ENCODE measurements around the gene EPAS1. TPM values are rescaled to one million over a fixed set of nuclear protein-coding genes. Genes with fewer than 3 reads are reported as not detected.

EPAS1 gene
- total and polyA plus RNA-seq, 5 experiments from 2014 or later, result 0.16 to 1.7 (median 1.1) TPM

DNA sequence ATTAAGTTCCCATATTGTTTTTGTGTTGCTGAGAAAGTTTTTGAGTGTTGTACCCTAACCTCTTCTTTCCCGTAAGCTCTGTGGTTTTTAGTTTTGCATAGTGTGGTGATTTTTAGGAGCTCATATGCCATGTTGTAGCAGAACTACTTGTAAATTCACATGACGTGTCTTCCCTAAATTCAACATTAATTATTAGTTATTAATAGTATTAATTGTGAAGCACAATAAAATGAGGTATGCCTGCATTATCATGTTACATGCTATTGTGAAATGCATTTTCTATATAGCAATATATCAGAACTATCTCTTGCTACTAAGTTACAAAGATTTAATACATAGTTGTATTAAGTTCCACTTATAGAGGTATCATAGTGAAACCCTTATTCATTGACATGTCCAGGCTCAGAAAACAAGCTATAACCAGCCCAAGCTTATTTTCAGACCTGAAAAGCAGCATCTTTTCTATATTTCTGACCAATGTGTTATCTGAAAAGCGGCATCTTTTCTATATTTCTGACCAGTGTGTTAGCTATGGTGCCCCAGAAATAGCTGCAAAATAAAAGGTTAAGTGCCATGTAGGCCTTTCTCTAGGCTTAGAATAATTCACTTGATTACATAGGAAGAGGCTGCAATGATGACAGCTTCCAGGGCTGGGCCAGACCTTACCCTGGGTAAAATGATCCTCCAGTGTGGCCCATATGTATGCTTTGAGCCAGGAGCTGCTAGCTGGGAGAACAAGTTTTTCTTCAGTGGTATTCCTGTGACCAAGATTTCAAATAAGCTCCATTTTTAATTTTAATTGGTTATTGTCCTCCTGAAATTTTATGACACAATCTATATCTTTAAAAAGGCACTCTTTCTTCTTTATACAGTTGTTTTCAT is 21.6 kb downstream of the EPAS1 start:
- no peak for DNase-seq
- Mint-ChIP-seq H3K27me3 (peaks cover under 1 to 24% (median 7%) of the 10 kb centered on the region in 5 donors), H3K4me3 (no peak overlapping the region), H3K9me3 (no peaks in the 10 kb centered on the region), H3K27ac (no peak overlapping the region), H3K4me1 (peaks cover 0 to 5% (median 0%) of the 10 kb centered on the region in 4 donors), H3K36me3 (no peaks in the 10 kb centered on the region)
- no peak for ATAC-seq
- POLR2A ChIA-PET, result no interaction called here

DNA sequence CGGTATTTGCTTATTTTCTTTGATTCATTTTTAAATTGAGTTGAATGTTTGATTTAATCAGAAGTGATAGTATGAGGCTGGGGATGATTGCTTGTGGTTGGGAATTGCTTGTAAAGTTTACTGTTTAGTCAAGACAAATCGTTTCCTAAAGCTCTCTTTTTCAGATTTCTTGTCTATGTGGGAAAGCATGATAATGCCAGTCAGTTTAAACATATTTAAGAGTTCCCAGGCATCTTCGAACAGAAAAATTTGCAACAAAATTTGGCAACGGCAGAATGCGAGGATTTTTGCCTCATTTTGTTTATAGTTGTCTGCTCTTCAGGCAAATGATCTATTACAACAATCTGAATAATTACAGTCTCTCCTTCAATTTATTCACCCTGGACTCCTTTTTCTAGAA is 22.5 kb downstream of the EPAS1 start:
- Mint-ChIP-seq H3K9me3 (no peaks in the 10 kb centered on the region), H3K27me3 (peaks cover 0 to 16% (median 3%) of the 10 kb centered on the region in 5 donors), H3K36me3 (no peaks in the 10 kb centered on the region), H3K4me1 (peaks cover 0 to 3% (median 0%) of the 10 kb centered on the region in 4 donors), H3K27ac (no peak overlapping the region), H3K4me3 (no peak overlapping the region)
- DNase-seq (no peak), ATAC-seq (no peak)
- POLR2A ChIA-PET, result no interaction called here

DNA sequence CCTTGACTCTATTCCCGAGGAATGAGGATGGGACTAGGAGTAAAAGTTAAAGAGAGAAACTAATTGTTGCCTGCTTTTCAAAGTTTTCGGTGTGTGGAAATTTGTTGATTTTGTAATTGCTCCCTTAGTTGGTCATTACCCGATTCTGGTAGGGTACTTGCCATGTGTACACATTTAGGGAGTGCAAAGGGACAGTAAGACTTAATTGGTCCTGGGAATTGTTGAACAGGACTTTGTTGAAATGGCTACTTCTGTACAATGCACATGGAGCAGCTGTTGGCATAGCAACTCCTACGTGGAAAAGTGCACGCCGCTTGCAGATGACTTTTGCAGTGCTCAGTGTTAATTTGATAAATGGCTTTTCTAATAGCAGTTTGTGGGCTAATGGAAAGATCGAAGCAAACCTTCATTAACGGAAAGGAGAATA is 22.9 kb downstream of the EPAS1 start:
- Mint-ChIP-seq H3K9me3 (no peaks in the 10 kb centered on the region), H3K4me3 (no peak overlapping the region), H3K4me1 (peaks cover 0 to 2% (median 0%) of the 10 kb centered on the region in 4 donors), H3K27me3 (peaks cover 0 to 12% (median under 1%) of the 10 kb centered on the region in 5 donors), H3K27ac (no peak overlapping the region), H3K36me3 (no peaks in the 10 kb centered on the region)
- ATAC-seq, result no peak
- DNase-seq, result no peak
- POLR2A ChIA-PET, result no interaction called here

DNA sequence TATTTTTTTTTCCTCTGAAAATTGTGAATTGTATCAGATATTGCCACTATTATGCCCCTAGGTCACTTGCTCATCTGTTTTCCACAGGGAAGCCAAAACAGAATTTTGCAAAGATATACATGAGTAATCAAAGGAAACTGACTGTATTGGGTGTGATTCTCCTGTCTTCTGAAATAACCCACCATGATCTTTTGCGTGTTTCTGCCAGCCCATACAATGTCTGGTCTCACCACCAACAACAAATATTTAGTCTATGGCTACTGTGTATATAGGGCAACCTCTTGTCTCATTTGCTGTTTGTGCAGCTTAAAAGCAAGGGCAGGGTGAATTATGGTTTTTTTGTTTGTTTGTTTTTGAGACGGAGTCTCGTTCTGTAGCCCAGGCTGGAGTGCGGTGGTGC is 26.5 kb downstream of the EPAS1 start:
- POLR2A ChIA-PET, result no interaction called here

DNA sequence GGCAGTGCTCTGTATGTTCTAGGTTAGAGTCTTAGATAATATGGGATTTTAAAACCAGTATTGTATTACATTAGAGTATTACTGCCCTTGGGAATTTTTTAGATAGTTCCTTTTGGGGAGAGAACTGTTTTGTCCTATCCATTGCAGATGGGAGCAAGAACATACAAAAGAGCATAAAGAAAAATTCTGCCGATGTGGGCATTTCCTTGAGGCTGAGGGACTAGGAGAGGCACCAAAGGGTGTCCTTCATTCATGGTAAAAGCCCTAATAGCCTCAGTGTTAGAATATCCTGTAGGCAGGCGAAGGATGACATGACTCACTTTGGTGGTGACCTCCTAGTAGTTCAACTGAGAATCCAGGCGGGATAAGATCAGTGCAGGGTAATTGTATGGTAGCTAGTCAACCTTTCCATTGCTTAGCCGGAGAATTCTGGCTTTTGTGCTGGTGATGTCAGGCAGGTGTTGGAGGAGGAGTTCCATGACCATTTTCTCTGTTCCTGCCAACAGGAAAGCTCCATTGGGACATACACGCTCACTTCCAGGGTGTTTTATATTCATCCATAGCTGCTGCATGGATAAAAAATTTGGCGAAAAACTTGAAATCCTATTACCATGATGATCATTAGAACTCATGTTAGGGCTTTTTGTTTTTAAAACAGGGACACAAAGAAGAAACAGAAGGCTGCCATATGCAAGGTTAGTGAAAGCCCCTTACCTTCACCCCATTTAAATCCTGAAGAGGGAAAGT is 28.1 kb downstream of the EPAS1 start:
- H3K9me3 Mint-ChIP-seq, result no peaks in the 10 kb centered on the region
- ATAC-seq (no peak), DNase-seq (no peak)
- H3K4me3 Mint-ChIP-seq, result no peak overlapping the region
- H3K36me3 Mint-ChIP-seq, result no peaks in the 10 kb centered on the region
- H3K27me3 Mint-ChIP-seq, result peaks cover 0 to 12% (median 0%) of the 10 kb centered on the region in 5 donors
- POLR2A ChIA-PET, result no interaction called here
- peaks cover 6 to 9% (median 8%) of the 10 kb centered on the region in 4 donors for H3K4me1 Mint-ChIP-seq
- H3K27ac Mint-ChIP-seq, result no peak overlapping the region

More for the DNA sequence above, 26.5 kb downstream of the EPAS1 start:
- no peaks in the 10 kb centered on the region for H3K9me3 Mint-ChIP-seq
- H3K36me3 Mint-ChIP-seq, result no peaks in the 10 kb centered on the region
- no peak for ATAC-seq
- H3K4me1 Mint-ChIP-seq, result peaks cover 6 to 9% (median 8%) of the 10 kb centered on the region in 4 donors
- peaks cover 0 to 12% (median 1%) of the 10 kb centered on the region in 5 donors for H3K27me3 Mint-ChIP-seq
- no peak overlapping the region for H3K27ac Mint-ChIP-seq
- no peak for DNase-seq
- no peak overlapping the region for H3K4me3 Mint-ChIP-seq

DNA sequence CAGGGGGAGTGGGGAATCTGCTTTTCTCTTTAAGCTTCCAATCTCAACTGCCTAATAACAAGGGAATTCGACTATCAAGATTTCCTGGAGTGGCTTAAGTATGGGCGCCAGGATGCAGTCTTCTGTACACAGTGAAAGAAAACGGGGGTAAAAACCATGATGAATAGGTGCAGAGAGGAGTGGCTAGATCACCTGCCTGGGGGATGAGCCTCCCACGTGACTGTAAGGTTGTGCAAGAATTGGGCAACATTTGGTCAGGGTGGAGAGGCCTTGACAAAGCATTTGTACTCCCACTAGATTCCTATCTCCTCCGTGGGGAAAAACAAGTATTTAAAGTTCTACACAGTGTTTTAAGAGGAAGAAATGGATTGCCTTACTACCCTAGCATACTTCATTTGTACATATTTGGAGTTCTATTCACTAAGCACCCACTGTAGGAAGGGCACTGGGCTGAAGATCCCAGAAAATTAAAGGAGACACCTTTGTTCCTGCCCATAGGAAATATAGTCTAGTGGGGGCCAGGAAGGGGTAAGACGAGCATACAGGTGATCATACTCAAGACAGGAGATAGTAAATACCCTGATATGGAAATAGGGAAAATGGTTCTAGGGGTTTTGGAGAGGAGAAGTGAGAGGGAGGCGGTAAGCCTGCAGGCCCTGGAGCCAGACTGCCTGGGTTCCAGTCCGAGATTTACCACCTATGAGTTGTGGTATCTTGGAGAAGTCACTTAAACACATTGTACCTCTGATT is 29.2 kb downstream of the EPAS1 start:
- ATAC-seq, result no peak

DNA sequence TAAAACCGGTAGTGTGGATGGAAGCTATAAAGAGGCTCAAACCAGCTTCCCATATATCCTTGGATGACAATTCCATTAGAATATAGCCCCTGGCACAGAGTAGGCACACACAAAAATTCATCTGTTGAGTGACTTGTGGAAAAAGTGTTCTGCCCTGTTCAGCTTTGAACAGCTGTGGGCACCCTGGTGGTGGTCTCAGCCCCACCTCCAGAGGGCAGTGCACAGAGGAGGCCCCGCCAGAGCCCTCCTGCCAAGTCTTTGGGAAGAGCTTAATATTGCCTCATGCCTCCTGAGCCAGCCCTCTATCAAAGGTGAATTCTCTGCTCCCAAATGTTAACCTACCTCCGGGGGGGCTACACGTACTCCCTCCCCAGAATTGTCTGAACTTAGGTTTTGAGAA is 30.4 kb downstream of the EPAS1 start:
- POLR2A ChIA-PET, result no interaction called here
- H3K36me3 Mint-ChIP-seq, result no peaks in the 10 kb centered on the region
- H3K4me1 Mint-ChIP-seq, result peaks cover 6 to 9% (median 8%) of the 10 kb centered on the region in 4 donors
- H3K9me3 Mint-ChIP-seq, result no peaks in the 10 kb centered on the region
- ATAC-seq (no peak), DNase-seq (no peak)
- peak overlapping the region in 1 of 10 donors; percentile 11 for H3K27ac Mint-ChIP-seq
- peaks cover 0 to 13% (median 6%) of the 10 kb centered on the region in 5 donors for H3K27me3 Mint-ChIP-seq
- no peak overlapping the region for H3K4me3 Mint-ChIP-seq

More for the DNA sequence above, 29.2 kb downstream of the EPAS1 start:
- H3K9me3 Mint-ChIP-seq, result no peaks in the 10 kb centered on the region
- POLR2A ChIA-PET, result no interaction called here
- no peaks in the 10 kb centered on the region for H3K36me3 Mint-ChIP-seq
- H3K27me3 Mint-ChIP-seq, result peaks cover 0 to 12% (median 0%) of the 10 kb centered on the region in 5 donors
- peaks cover 6 to 9% (median 8%) of the 10 kb centered on the region in 4 donors for H3K4me1 Mint-ChIP-seq
- peak overlapping the region in 1 of 10 donors; percentile 19 for H3K27ac Mint-ChIP-seq
- H3K4me3 Mint-ChIP-seq, result no peak overlapping the region
- no peak for DNase-seq

DNA sequence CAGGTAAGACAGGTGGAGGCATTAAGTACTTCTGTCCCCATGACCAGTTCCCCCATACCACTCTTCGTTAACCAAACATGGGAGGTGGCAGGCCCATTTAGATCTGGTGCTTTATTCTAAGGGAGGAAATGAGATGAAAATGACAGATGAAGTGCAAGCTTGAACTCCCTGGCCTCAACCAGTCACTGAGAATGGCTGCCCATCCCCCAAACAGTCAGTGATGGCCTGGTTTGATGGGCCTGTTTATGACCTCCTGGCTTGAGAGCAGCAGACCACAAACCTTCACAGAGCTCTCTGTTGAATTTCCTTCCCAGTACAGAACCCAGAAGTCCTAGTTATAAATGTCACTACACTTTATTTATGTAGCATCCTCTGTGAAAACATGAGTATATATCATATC is 31.1 kb downstream of the EPAS1 start:
- no peaks in the 10 kb centered on the region for H3K36me3 Mint-ChIP-seq
- peak overlapping the region in 3 of 10 donors; percentile 11 to 76 (median 56) for H3K27ac Mint-ChIP-seq
- H3K9me3 Mint-ChIP-seq, result no peaks in the 10 kb centered on the region
- peaks cover 0 to 17% (median 6%) of the 10 kb centered on the region in 5 donors for H3K27me3 Mint-ChIP-seq
- POLR2A ChIA-PET, result no interaction called here
- H3K4me1 Mint-ChIP-seq, result peaks cover 6 to 9% (median 9%) of the 10 kb centered on the region in 4 donors
- H3K4me3 Mint-ChIP-seq, result no peak overlapping the region
- ATAC-seq (no peak), DNase-seq (no peak)

DNA sequence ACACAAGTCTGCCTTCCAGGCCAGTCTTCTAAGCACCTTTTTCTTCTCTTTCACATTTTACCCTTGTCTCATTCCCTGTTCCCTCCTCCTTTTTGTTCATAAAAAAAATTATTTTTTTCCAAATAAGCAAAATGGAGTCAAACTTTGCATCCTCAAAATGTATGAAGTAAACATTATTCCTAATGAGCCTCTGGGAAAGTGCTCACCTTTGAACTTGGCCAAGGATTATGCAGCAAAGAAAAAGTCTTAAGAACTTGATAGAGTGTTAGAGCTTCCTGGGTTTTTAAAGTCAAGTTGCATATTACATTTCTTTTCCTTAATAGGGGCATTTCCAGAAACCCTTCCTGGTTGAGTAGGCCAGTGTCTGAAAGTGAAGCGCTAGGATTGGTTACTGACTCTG is 31.6 kb downstream of the EPAS1 start:
- Mint-ChIP-seq H3K4me1 (peaks cover 9% of the 10 kb centered on the region in 4 donors), H3K9me3 (no peaks in the 10 kb centered on the region), H3K27me3 (peaks cover 0 to 22% (median 9%) of the 10 kb centered on the region in 5 donors), H3K36me3 (no peaks in the 10 kb centered on the region), H3K27ac (peak overlapping the region in 1 of 10 donors; percentile 37), H3K4me3 (no peak overlapping the region)
- DNase-seq (no peak), ATAC-seq (no peak)
- POLR2A ChIA-PET, result no interaction called here

DNA sequence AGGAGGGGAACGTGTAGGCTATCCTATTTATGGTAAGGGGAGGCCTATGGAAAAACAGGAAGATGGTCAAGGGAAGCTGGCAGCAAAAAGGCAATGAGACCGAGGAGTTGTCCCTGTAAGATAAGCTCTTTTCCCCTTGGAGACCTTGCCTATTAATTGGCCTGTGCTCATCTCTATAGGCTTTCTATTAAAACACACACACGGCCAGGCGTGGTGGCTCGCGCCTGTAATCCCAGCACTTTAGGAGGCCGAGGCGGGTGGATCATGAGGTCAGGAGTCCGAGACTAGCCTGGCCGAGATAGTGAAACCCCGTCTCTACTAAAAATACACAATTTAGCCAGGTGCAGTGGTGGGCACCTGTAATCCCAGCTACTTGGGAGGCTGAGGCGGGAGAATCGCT is 32.1 kb downstream of the EPAS1 start:
- no peaks in the 10 kb centered on the region for H3K9me3 Mint-ChIP-seq
- DNase-seq, result no peak
- ATAC-seq, result no peak
- POLR2A ChIA-PET, result no interaction called here
- H3K4me3 Mint-ChIP-seq, result no peak overlapping the region
- H3K36me3 Mint-ChIP-seq, result no peaks in the 10 kb centered on the region
- peaks cover 0 to 28% (median 11%) of the 10 kb centered on the region in 5 donors for H3K27me3 Mint-ChIP-seq
- H3K4me1 Mint-ChIP-seq, result peaks cover 9 to 12% (median 10%) of the 10 kb centered on the region in 4 donors
- H3K27ac Mint-ChIP-seq, result peak overlapping the region in 2 of 10 donors; percentile 37 to 50

DNA sequence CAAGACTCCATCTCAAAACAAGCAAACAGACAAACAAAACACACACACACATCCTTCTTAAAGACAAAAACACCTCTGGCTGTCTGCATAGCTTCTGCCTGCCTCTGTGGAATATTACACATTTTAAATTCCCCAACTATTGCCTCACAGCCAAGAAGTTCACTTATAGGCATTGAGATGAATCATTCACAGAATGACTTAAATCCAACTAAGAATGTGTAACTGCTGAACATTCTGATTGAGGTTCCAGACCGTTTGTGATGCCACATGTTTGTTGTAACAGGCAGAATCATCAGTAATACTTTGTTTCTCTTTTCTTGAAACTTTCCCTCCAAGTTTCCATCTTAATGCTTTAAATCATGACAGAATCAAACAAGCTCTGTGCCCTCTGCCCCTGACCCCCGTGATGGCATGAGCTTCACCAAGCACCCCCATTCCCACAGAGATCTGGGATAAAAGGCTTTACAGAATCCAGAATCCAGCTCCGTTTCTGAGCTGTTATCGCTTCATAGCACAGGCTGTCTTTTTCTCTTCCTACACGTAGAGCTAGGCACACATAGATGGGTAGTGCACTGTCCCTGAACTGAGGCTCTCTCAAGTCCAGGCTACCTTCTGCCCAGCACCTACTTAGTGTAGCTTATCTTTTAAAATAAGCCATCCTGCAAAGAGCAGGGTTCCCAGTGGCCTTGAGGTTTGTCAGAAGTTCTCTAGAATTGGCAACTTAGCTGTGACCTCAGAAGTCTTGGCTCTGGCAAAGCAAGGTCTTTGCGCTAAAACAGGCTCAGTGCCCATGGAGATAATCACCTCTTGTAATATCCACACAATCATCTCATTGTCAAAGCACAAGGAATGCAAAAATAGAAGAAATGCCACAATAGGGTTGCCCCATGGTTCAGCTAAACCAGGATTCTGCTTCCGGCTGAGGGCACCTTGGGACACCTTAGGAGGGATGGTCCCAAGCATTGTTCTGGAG is 32.9 kb downstream of the EPAS1 start:
- DNase-seq (no peak), ATAC-seq (no peak)
- Mint-ChIP-seq H3K27me3 (peaks cover 0 to 33% (median 12%) of the 10 kb centered on the region in 5 donors), H3K27ac (peak overlapping the region in 1 of 10 donors; percentile 36), H3K4me3 (no peak overlapping the region), H3K4me1 (peaks cover 9 to 16% (median 10%) of the 10 kb centered on the region in 4 donors), H3K9me3 (no peaks in the 10 kb centered on the region), H3K36me3 (no peaks in the 10 kb centered on the region)
- POLR2A ChIA-PET, result interaction anchor here (0.6 kb wide), 1 partner anchor 93 kb away, joined by 3 read pairs; no protein-coding TSS in a partner anchor
